Breast epithelium (tissue), 3 donors: ENCODE data around the gene RGP1.

Experiments
- POLR2A ChIP-seq: fragments of 450-650 bp; IDR thresholded peaks from one replicate; pipeline ENCODE4 v1.6.1; 2016; ENCODE audit warnings: antibody characterized with exemption, mild to moderate bottlenecking, moderate library complexity
- TF ChIP-seq, protein P1 (sequence below), 3 donors: fragments of 450-650 bp; IDR thresholded peaks; one replicate each; pipeline ENCODE4 v1.5.1; 2016 to 2017; ENCODE audit warnings: antibody characterized with exemption in 3 of 3, mild to moderate bottlenecking in 3 of 3, moderate library complexity in 3 of 3

DNA sequence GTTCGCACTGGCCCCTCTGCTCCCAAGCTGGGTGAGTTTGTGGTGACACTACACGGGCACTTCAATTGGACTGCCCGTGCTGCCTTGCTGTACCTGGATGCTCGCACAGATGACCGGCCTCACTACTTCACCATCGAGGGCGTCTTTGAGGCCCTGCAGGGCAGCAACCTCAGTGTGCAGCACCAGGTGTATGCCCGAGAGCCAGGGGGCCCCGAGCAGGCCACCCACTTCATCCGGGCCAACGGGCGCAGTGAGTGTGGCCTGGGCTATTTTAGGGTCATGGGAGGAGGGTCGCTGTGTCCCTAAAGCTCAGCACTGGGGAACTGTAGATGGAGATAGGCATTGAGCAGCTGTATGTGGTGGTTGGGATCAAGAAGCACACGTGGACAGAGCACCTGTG, 43.7 kb downstream of the RGP1 start:
- TF ChIP-seq, protein P1, sequence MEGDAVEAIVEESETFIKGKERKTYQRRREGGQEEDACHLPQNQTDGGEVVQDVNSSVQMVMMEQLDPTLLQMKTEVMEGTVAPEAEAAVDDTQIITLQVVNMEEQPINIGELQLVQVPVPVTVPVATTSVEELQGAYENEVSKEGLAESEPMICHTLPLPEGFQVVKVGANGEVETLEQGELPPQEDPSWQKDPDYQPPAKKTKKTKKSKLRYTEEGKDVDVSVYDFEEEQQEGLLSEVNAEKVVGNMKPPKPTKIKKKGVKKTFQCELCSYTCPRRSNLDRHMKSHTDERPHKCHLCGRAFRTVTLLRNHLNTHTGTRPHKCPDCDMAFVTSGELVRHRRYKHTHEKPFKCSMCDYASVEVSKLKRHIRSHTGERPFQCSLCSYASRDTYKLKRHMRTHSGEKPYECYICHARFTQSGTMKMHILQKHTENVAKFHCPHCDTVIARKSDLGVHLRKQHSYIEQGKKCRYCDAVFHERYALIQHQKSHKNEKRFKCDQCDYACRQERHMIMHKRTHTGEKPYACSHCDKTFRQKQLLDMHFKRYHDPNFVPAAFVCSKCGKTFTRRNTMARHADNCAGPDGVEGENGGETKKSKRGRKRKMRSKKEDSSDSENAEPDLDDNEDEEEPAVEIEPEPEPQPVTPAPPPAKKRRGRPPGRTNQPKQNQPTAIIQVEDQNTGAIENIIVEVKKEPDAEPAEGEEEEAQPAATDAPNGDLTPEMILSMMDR (IDR thresholded peaks at IDR 0.05), result no peak
- no peak for TF ChIP-seq POLR2A
